ENCODE data around the gene CACNG7. TPM values are rescaled to one million over a fixed set of nuclear protein-coding genes. Genes with fewer than 3 reads are reported as not detected.

The CACNG7 gene
- total RNA-seq, 6 experiments from 2014 or later = 0.38 to 1.2 (median 0.70) TPM

DNA sequence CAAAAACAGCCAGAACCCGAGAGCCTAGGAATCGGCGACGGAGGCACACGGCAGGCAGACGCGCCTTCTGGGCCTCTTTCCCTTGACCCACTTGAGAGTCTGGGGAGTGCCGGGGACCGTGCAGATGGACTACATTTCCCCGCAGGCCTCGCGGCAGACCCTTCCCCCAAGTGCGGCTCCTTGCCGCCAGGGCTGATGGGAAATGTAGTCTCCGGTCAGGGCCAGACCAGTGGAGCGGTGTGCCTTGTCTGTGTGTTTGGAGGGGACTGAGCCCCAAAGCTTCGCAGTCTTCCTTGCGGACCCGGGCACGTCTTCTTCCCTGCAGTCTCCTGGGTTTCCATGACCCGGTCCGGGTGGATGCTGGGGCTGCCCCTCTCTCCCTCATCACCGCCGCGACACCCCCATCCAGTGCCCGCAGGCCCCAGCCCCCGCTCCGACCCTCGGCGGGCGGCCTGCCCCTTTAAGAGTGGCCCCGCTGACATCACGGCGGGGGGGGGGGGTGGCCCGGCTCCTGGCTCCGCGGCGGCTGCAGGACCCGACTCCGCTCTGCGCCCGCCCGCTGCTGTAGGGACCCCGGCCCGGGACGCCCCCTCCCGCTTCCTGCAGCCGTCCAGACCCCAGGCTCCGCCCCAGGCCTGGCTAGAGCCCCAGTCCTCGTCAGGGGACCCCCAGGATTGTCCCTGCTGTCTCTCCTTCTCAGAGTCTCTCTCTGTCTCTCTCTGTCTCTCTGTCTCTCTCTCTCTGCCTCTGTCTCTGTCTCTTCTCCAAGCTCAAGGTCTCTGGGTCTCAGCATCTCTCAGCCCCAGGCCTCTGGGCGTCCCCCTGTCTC lies 758 bp upstream of the CACNG7 start:
- DNase-seq = peak; percentile 10
- peaks cover 55% of the 10 kb centered on the region for H3K27me3 Mint-ChIP-seq (ENCODE audit: insufficient read depth)

GRCh38 chr19:53909471-53910169 lies 542 bp downstream of the CACNG7 start:
- no peak for DNase-seq
- H3K4me1 Mint-ChIP-seq (ENCODE audit: low read depth) = peaks cover 26% of the 10 kb centered on the region
- TF ChIP-seq CTCF (IDR thresholded peaks at IDR 0.05) = no peak
- no peaks in the 10 kb centered on the region for H3K36me3 Mint-ChIP-seq (ENCODE audit: low read depth)
- H3K4me3 Mint-ChIP-seq = peak overlapping the region; percentile 17; the same call in 1 of the 2 replicates
- no peak overlapping the region for H3K27ac Mint-ChIP-seq
- H3K27me3 Mint-ChIP-seq (ENCODE audit: insufficient read depth) = peaks cover 54% of the 10 kb centered on the region
- H3K9me3 Mint-ChIP-seq = no peaks in the 10 kb centered on the region

More for the DNA sequence above, 758 bp upstream of the CACNG7 start:
- TF ChIP-seq CTCF (IDR thresholded peaks at IDR 0.05) = no peak
- Mint-ChIP-seq H3K4me1 (ENCODE audit: low read depth) (peaks cover 26% of the 10 kb centered on the region), H3K36me3 (ENCODE audit: low read depth) (no peaks in the 10 kb centered on the region), H3K4me3 (peak overlapping the region; percentile 88), H3K27ac (no peak overlapping the region; the same call in 1 of the 2 replicates), H3K9me3 (no peaks in the 10 kb centered on the region)

GRCh38 chr19:53910170-53910518 lies 1.1 kb downstream of the CACNG7 start:
- DNase-seq = no peak
- Mint-ChIP-seq H3K9me3 (no peaks in the 10 kb centered on the region), H3K27me3 (ENCODE audit: insufficient read depth) (peaks cover 50% of the 10 kb centered on the region), H3K4me1 (ENCODE audit: low read depth) (peaks cover 26% of the 10 kb centered on the region), H3K36me3 (ENCODE audit: low read depth) (no peaks in the 10 kb centered on the region), H3K27ac (no peak overlapping the region), H3K4me3 (peak overlapping the region; percentile 17; the same call in 1 of the 2 replicates)
- no peak for TF ChIP-seq CTCF (IDR thresholded peaks at IDR 0.05)

GRCh38 chr19:53912653-53913052 lies 3.6 kb downstream of the CACNG7 start:
- no peak overlapping the region for H3K4me3 Mint-ChIP-seq
- H3K27ac Mint-ChIP-seq = no peak overlapping the region
- H3K27me3 Mint-ChIP-seq (ENCODE audit: insufficient read depth) = peaks cover 38% of the 10 kb centered on the region
- no peaks in the 10 kb centered on the region for H3K36me3 Mint-ChIP-seq (ENCODE audit: low read depth)
- DNase-seq = no peak
- H3K4me1 Mint-ChIP-seq (ENCODE audit: low read depth) = peaks cover 14% of the 10 kb centered on the region
- peak; percentile 55 for TF ChIP-seq CTCF (IDR thresholded peaks at IDR 0.05)
- no peaks in the 10 kb centered on the region for H3K9me3 Mint-ChIP-seq

GRCh38 chr19:53915000-53915399 lies 5.9 kb downstream of the CACNG7 start:
- Mint-ChIP-seq H3K36me3 (ENCODE audit: low read depth) (no peaks in the 10 kb centered on the region), H3K27me3 (ENCODE audit: insufficient read depth) (peaks cover 20% of the 10 kb centered on the region), H3K4me1 (ENCODE audit: low read depth) (no peaks in the 10 kb centered on the region), H3K4me3 (no peak overlapping the region), H3K27ac (no peak overlapping the region), H3K9me3 (no peaks in the 10 kb centered on the region)
- no peak for TF ChIP-seq CTCF (IDR thresholded peaks at IDR 0.05)
- no peak for DNase-seq
